LNCaP clone FGC (cell line): ENCODE results near the gene COQ9.
A peak's percentile ranks its signal among the peaks of the same experiment; 100 is the strongest.
"Not testable (repeated sequence)": the region's sequence is repeated elsewhere in the genome, so short reads cannot be mapped to it uniquely, and the experiment has no call there.

Experiments
- DNase-seq: peaks from one replicate; pipeline ENCODE4 v3.0.0-alpha.2; 2011; ENCODE audit warnings: low read depth
- H3K4me3 ChIP-seq: 2 replicates; pipeline ENCODE4 v1.5.1; 2011; ENCODE audit warnings: mild to moderate bottlenecking, low read depth, low read length, control low read depth
- CTCF ChIP-seq: IDR thresholded peaks from 2 replicates; pipeline ENCODE4 v1.5.1; 2012; ENCODE audit warnings: mild to moderate bottlenecking; ENCODE audit not compliant: control insufficient read depth, insufficient read depth; ENCODE audit errors: extremely low read depth

COQ9 gene

GRCh38 chr16:57447186-57447962, at the start of gene COQ9, which contains the start of gene CIAPIN1:
TSS of gene COQ9 (plus strand) at chr16:57447479. CDS start at chr16:57447506, 27 bp downstream.
TSS of gene CIAPIN1 (minus strand) at chr16:57447385. CDS start at chr16:57440928, 6,457 bp downstream.
- no peak for TF ChIP-seq CTCF
- peak; percentile 74 for DNase-seq

GRCh38 chr16:57397493-57397892, 49.8 kb upstream of the COQ9 start:
- DNase-seq, H3K4me3 ChIP-seq: not testable (repeated sequence)

More at GRCh38 chr16:57447186-57447962, at the start of gene COQ9, which contains the start of gene CIAPIN1:
- H3K4me3 ChIP-seq: peak within 1 kb of the TSS; percentile 96

- DNase-seq: no peak
- H3K4me3 ChIP-seq: no peak overlapping the region
- TF ChIP-seq CTCF: no peak
Measured at GRCh38 chr16:57401943-57402640, 45.2 kb upstream of the COQ9 start.

GRCh38 chr16:57403965-57404817, 43.1 kb upstream of the COQ9 start, which contains the start of gene CCL17:
TSS of gene CCL17 (plus strand) at chr16:57404767. CDS start at chr16:57413933, 9,166 bp downstream.
- H3K4me3 ChIP-seq: no peak within 1 kb of the TSS

GRCh38 chr16:57405097-57405496, 42.2 kb upstream of the COQ9 start:
- DNase-seq: no peak
- H3K4me3 ChIP-seq: no peak overlapping the region
- no peak for TF ChIP-seq CTCF

More at GRCh38 chr16:57403965-57404817, 43.1 kb upstream of the COQ9 start, which contains the start of gene CCL17:
- DNase-seq: no peak
- no peak for TF ChIP-seq CTCF

GRCh38 chr16:57406881-57407280, 40.4 kb upstream of the COQ9 start:
- TF ChIP-seq CTCF: no peak
- H3K4me3 ChIP-seq: no peak overlapping the region
- no peak for DNase-seq
